Skeletal muscle cell (primary cell): ENCODE measurements around the gene VPREB3.

ENCODE experiments used
- DNase-seq: peaks from one replicate; pipeline ENCODE4 v3.0.0-alpha.2; 2010; ENCODE audit warnings: low read depth
- H3K4me3 ChIP-seq: 2 replicates; pipeline ENCODE4 v1.5.1; 2011; ENCODE audit warnings: low read depth, mild to moderate bottlenecking, control low read depth, low read length, moderate library complexity

VPREB3 gene

GRCh38 chr22:23709107-23709506 is 45.1 kb downstream of the VPREB3 start:
- no peak for DNase-seq
- H3K4me3 ChIP-seq = no peak overlapping the region

GRCh38 chr22:23708270-23708669 is 46.0 kb downstream of the VPREB3 start:
- no peak for DNase-seq
- H3K4me3 ChIP-seq = no peak overlapping the region

GRCh38 chr22:23705358-23705757 is 48.9 kb downstream of the VPREB3 start:
- no peak overlapping the region for H3K4me3 ChIP-seq
- no peak for DNase-seq

GRCh38 chr22:23704829-23705228 is 49.4 kb downstream of the VPREB3 start:
- no peak overlapping the region for H3K4me3 ChIP-seq
- DNase-seq = no peak

- no peak overlapping the region for H3K4me3 ChIP-seq
- no peak for DNase-seq
These were observed 50.2 kb downstream of the VPREB3 start for GRCh38 chr22:23704062-23704461.
